A549 treated with GW870086 at 1 μM for 4 hours (cell line): ENCODE data around the gene PDCD11. TPM values are rescaled to one million over a fixed set of nuclear protein-coding genes. Genes with fewer than 3 reads are reported as not detected.

Experiments used
- total RNA-seq: library from RNA; stranded (reverse); fragments of 200-300 nt; extraction: Qiagen RNA extraction; gene quantifications from 5 replicates; pipeline ENCODE4 v1.2.3, GENCODE V29; 2022; ENCODE audit warnings: low read depth

Gene PDCD11, protein sequence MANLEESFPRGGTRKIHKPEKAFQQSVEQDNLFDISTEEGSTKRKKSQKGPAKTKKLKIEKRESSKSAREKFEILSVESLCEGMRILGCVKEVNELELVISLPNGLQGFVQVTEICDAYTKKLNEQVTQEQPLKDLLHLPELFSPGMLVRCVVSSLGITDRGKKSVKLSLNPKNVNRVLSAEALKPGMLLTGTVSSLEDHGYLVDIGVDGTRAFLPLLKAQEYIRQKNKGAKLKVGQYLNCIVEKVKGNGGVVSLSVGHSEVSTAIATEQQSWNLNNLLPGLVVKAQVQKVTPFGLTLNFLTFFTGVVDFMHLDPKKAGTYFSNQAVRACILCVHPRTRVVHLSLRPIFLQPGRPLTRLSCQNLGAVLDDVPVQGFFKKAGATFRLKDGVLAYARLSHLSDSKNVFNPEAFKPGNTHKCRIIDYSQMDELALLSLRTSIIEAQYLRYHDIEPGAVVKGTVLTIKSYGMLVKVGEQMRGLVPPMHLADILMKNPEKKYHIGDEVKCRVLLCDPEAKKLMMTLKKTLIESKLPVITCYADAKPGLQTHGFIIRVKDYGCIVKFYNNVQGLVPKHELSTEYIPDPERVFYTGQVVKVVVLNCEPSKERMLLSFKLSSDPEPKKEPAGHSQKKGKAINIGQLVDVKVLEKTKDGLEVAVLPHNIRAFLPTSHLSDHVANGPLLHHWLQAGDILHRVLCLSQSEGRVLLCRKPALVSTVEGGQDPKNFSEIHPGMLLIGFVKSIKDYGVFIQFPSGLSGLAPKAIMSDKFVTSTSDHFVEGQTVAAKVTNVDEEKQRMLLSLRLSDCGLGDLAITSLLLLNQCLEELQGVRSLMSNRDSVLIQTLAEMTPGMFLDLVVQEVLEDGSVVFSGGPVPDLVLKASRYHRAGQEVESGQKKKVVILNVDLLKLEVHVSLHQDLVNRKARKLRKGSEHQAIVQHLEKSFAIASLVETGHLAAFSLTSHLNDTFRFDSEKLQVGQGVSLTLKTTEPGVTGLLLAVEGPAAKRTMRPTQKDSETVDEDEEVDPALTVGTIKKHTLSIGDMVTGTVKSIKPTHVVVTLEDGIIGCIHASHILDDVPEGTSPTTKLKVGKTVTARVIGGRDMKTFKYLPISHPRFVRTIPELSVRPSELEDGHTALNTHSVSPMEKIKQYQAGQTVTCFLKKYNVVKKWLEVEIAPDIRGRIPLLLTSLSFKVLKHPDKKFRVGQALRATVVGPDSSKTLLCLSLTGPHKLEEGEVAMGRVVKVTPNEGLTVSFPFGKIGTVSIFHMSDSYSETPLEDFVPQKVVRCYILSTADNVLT (N-terminal part only)
- 34.0 to 41.2 TPM (median 40.6 TPM) in 5 replicates for total RNA-seq

GRCh38 chr10:103396067-103396788 lies at the start of gene PDCD11, which contains the start of gene ATP5MK:
Gene PDCD11, plus strand, starts transcription at chr10:103396626. Its CDS starts 1,801 bp downstream, at chr10:103398427.
Gene ATP5MK, minus strand, starts transcription at chr10:103396475. Its CDS starts 4,018 bp downstream, at chr10:103392457.

GRCh38 chr10:103350517-103351260 lies 45.7 kb upstream of the PDCD11 start, which contains the start of gene PCGF6:
Gene PCGF6, minus strand, starts transcription at chr10:103351140. Its CDS starts 74 bp downstream, at chr10:103351066.

DNA sequence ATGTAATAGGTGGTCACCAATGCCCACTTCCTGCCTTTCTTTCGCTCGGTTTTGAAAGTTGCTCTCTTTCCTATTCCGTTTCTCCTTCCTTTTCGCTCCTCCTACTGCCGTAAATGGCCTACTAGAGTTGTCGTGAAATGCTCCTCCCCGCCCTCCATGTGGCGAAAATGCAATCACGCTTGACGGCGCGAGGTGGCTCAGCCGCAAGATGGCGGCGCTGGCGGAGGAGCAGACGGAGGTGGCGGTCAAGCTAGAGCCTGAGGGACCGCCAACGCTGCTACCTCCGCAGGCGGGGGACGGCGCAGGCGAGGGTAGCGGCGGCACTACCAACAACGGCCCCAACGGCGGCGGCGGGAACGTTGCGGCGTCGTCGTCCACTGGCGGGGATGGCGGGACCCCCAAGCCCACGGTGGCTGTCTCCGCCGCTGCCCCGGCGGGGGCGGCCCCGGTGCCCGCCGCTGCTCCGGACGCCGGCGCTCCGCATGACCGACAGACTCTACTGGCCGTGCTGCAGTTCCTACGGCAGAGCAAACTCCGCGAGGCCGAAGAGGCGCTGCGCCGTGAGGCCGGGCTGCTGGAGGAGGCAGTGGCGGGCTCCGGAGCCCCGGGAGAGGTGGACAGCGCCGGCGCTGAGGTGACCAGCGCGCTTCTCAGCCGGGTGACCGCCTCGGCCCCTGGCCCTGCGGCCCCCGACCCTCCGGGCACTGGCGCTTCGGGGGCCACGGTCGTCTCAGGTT lies 28.5 kb upstream of the PDCD11 start, which contains the start of gene TAF5:
Gene TAF5, plus strand, starts transcription at position 195 of the 737 bp plus-strand sequence. Its CDS starts 14 bp downstream, at position 209.

DNA sequence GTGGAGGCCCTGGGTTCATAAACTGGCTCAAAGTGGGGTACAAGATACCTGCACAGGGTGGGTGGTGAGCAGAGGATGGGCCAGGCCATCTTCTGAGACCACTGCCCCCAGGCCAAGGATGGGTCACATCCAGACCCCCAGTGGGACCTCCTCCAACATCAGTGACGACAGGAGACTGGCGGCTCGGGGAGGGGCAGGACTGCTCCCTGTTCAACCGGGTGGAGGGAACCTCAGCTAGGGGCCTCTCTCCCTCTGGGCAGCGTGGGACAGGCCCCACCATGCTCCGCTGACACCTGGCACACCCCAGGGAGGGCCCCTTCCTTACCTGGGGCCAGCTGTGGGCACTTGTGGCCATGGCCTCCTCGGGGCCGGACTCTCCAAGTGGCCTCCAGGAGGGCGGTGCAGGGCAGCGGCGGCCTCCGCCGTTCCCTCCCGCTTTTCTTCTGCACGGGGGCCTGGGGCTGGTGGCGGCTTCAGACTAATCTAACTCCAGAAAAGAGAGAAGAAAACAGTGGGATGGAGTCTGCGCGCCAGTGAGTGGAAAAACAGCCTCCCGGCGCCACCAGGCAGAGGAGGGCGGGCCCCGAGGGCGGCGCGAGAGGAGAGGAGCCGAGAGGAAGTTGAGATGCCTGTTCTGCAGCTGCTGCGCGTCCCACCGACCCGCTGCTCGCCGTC lies 55.5 kb downstream of the PDCD11 start, which contains the start of gene CALHM2:
Gene CALHM2, minus strand, starts transcription at position 540 of the 675 bp plus-strand sequence. CDS start 2,429 bp downstream, outside the sequence.

DNA sequence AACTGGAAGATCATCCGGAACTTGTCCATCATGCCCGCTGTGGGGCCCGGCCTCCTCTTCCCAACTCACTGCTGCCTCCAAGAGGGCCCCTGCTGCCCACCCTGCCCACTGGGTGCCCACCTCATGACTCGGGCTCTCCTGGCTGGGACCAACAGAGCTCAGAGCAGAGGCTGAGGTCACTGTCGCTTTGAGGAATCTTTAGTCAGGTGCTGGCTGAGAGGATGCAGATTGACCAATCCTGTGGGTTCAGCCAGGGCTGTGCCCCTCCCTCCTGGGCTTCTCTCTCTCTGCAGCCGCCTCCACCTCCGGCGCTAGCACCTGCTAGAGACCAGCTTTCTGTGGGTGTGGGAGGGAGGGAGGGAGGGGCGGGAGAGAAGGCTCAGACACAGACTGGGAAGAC lies 62.3 kb downstream of the PDCD11 start, which contains the start of gene CALHM1:
Gene CALHM1, minus strand, starts transcription at position 181 of the 400 bp plus-strand sequence. Its CDS starts 149 bp downstream, at position 32.

GRCh38 chr10:103479135-103479534 lies 82.7 kb downstream of the PDCD11 start, which contains the start of gene CALHM3:
Gene CALHM3, minus strand, starts transcription at chr10:103479240. Its CDS starts 208 bp downstream, at chr10:103479032.

GRCh38 chr10:103493362-103493915 lies 97.0 kb downstream of the PDCD11 start, which contains the start of gene NEURL1:
Gene NEURL1, plus strand, starts transcription at chr10:103493705. Its CDS starts 683 bp downstream, at chr10:103494388.

Other genes with a start within 250 kb of the PDCD11 start
- gene NT5C2, start 203.4 kb upstream of the PDCD11 start, total RNA-seq = 73.0 to 85.5 TPM (median 82.2 TPM) in 5 replicates
- gene RPEL1, start 150.7 kb upstream of the PDCD11 start, total RNA-seq = 0.07 to 0.09 TPM in 2 of 5 replicates, not detected in the others
- gene INA, start 119.5 kb upstream of the PDCD11 start, total RNA-seq = 20.9 to 29.2 TPM (median 23.3 TPM) in 5 replicates
- 9.0 to 12.7 TPM (median 12.3 TPM) in 5 replicates for gene PCGF6, start 45.5 kb upstream of the PDCD11 start, total RNA-seq
- gene TAF5, start 28.6 kb upstream of the PDCD11 start, total RNA-seq = 2.4 to 3.6 TPM (median 3.2 TPM) in 5 replicates
- gene ATP5MK, start 151 bp upstream of the PDCD11 start, total RNA-seq = 505 to 614 TPM (median 526 TPM) in 5 replicates
- gene CALHM2, start 55.7 kb downstream of the PDCD11 start, total RNA-seq = 4.2 to 6.0 TPM (median 5.7 TPM) in 5 replicates
- not detected in 5 replicates for gene CALHM1, start 62.3 kb downstream of the PDCD11 start, total RNA-seq
- gene CALHM3, start 82.6 kb downstream of the PDCD11 start, total RNA-seq = 0.10 to 0.35 TPM (median 0.22 TPM) in 4 of 5 replicates, not detected in the other
- gene NEURL1, start 97.1 kb downstream of the PDCD11 start, total RNA-seq = 0.19 to 0.69 TPM (median 0.38 TPM) in 5 replicates